K562 (cell line): ENCODE measurements around the gene CCT5. TPM values are rescaled to one million over a fixed set of nuclear protein-coding genes. Genes with fewer than 3 reads are reported as not detected.

ENCODE experiments used
- ATAC-seq: fragments of 200-7000 bp; cut with Tn5 transposase; 3 replicates; pipeline ENCODE4 v1.9.1; 2020; ENCODE audit warnings: moderate library complexity
- BruUV-seq: library from RNA; stranded (reverse); fragments of 400-500 nt; replicated peaks from 2 replicates; lab custom pipeline; 2021; lab: Mats Ljungman, UMichigan
- CTCF ChIA-PET: fragments of 300-600 bp; formaldehyde crosslinking; extraction: SDS; loops from one replicate; lab custom pipeline; 2021; ENCODE audit warnings: low intra/inter-chr PET ratio; lab: Yijun Ruan, JAX
- POLR2A ChIA-PET: fragments of 300-600, 350-650 bp; sonication (Branson Sonifier 250); formaldehyde crosslinking; extraction: SDS; loops from one replicate; lab custom pipeline; 2021; ENCODE audit warnings: antibody characterized with exemption, inconsistent platforms; lab: Yijun Ruan, JAX
- DNase-seq, 4 experiments: peaks; one replicate each; pipeline versions ENCODE4 v3.0.0 to v3.0.0-alpha.2; 2011 to 2018; ENCODE audit warnings: low spot score in 3 of 4, mixed read lengths in 3 of 4; ENCODE audit errors: extremely low read depth in 1 of 4
- FAIRE-seq: peaks from 2 replicates; lab custom pipeline; 2011; peaks lifted over from hg19 to GRCh38; lab: Jason Lieb, UNC
- H2AFZ ChIP-seq: 2 replicates; pipeline ENCODE4 v1.6.0; 2011; ENCODE audit warnings: low read depth, low read length, control low read depth, inconsistent platforms
- H3K27ac ChIP-seq: fragments of 200-600 bp; 3 replicates; pipeline ENCODE4 v1.8.0; 2011; ENCODE audit warnings: low read depth, mild to moderate bottlenecking, control low read depth, inconsistent platforms, low read length, moderate library complexity, mixed read lengths; ENCODE audit errors: extremely low read depth
- H3K27me3 ChIP-seq, 2 experiments: fragments of 300-600 bp in 1 of 2; 2 replicates in 1 of 2; 3 replicates in 1 of 2; pipeline versions ENCODE4 v1.6.0 to v1.8.0; 2011; ENCODE audit warnings: inconsistent platforms in 2 of 2, low read length in 2 of 2, mild to moderate bottlenecking in 1 of 2, mixed read lengths in 1 of 2, moderate library complexity in 1 of 2; ENCODE audit not compliant: control insufficient read depth in 2 of 2, insufficient read depth in 2 of 2
- H3K36me3 ChIP-seq: fragments of 300-600 bp; 3 replicates; pipeline ENCODE4 v1.8.0; 2011; ENCODE audit warnings: mild to moderate bottlenecking, low read length, inconsistent platforms; ENCODE audit not compliant: control insufficient read depth, insufficient read depth
- H3K4me1 ChIP-seq, 2 experiments: fragments of 200-600 bp in 1 of 2; replicated peaks in 1 of 2; 2 replicates in 1 of 2; 3 replicates in 1 of 2; pipeline versions ENCODE4 v1.5.1 to v1.8.0; 2011; ENCODE audit warnings: inconsistent platforms in 2 of 2, low read length in 2 of 2, mild to moderate bottlenecking in 1 of 2, mixed read lengths in 1 of 2, moderate library complexity in 1 of 2; ENCODE audit not compliant: control insufficient read depth in 2 of 2, insufficient read depth in 2 of 2
- H3K4me2 ChIP-seq: 2 replicates; pipeline ENCODE4 v1.6.1; 2011; ENCODE audit warnings: low read length, control low read depth, inconsistent platforms, mixed read lengths; ENCODE audit not compliant: insufficient read depth
- H3K4me3 ChIP-seq: fragments of 200-600 bp; sonication (generic), shearing (Covaris generic); 2 replicates; pipeline ENCODE4 v1.5.1; 2016; ENCODE audit warnings: control low read depth, inconsistent platforms
- H3K79me2 ChIP-seq: fragments of 200-600 bp; 3 replicates; pipeline ENCODE4 v1.8.0; 2011; ENCODE audit warnings: low read length, inconsistent platforms; ENCODE audit not compliant: control insufficient read depth, insufficient read depth
- H3K9ac ChIP-seq, 2 experiments: 2 replicates each; pipeline versions ENCODE4 v1.6.0 to v1.6.1; 2011; ENCODE audit warnings: low read depth in 2 of 2, low read length in 2 of 2, control low read depth in 1 of 2, inconsistent platforms in 1 of 2, mild to moderate bottlenecking in 1 of 2, mixed read lengths in 1 of 2; ENCODE audit not compliant: insufficient read depth in 1 of 2
- H3K9me1 ChIP-seq: one replicate; pipeline ENCODE4 v1.6.0; 2011; ENCODE audit warnings: inconsistent platforms, mild to moderate bottlenecking, low read length, moderate library complexity; ENCODE audit not compliant: control insufficient read depth, insufficient read depth
- H3K9me3 ChIP-seq: replicated peaks from 2 replicates; pipeline ENCODE4 v1.5.1; 2011; ENCODE audit warnings: low read depth, low read length, inconsistent platforms; ENCODE audit not compliant: control insufficient read depth, insufficient read depth
- H4K20me1 ChIP-seq: replicated peaks from 2 replicates; pipeline ENCODE4 v1.6.1; 2011; ENCODE audit warnings: low read length, inconsistent platforms, mixed read lengths; ENCODE audit not compliant: control insufficient read depth, insufficient read depth
- C11orf30 ChIP-seq: fragments of 450-650 bp; IDR thresholded peaks from 2 replicates; pipeline ENCODE4 v1.6.1; 2016; ENCODE audit warnings: low read depth, mild to moderate bottlenecking
- CC2D1A ChIP-seq: fragments of 450-650 bp; IDR thresholded peaks from 2 replicates; pipeline ENCODE4 v1.6.1; 2017; ENCODE audit warnings: mild to moderate bottlenecking
- CHCHD3 ChIP-seq: fragments of 250-450 bp; sonication (Bioruptor Pico); IDR thresholded peaks from 2 replicates; pipeline ENCODE4 v2.1.2; 2022; ENCODE audit warnings: mild to moderate bottlenecking
- CTBP1 ChIP-seq: fragments of 450-650 bp; IDR thresholded peaks from 2 replicates; pipeline ENCODE4 v1.6.1; 2016; ENCODE audit warnings: borderline replicate concordance
- FOXP4 ChIP-seq: sonication (generic); formaldehyde crosslinking; IDR thresholded peaks from 2 replicates; pipeline ENCODE4 v1.8.0; 2022; ENCODE audit warnings: mild to moderate bottlenecking, missing genetic modification reagents, borderline replicate concordance
- HIVEP1 ChIP-seq: fragments of 250-450 bp; sonication (Bioruptor Pico); IDR thresholded peaks from 2 replicates; pipeline ENCODE4 v1.4.0; 2020; ENCODE audit warnings: mild to moderate bottlenecking
- HSF4 ChIP-seq: fragments of 250-450 bp; sonication (Bioruptor Pico); IDR thresholded peaks from 2 replicates; pipeline ENCODE4 v2.1.2; 2022; ENCODE audit warnings: mild to moderate bottlenecking, moderate library complexity, borderline replicate concordance
- MLLT1 ChIP-seq, 2 experiments: fragments of 450-650 bp; IDR thresholded peaks; 2 replicates each; pipeline ENCODE4 v1.6.1; 2016
- MLX ChIP-seq, 2 experiments: fragments of 450-650 bp in 1 of 2; sonication (generic) in 1 of 2; formaldehyde crosslinking; conservative IDR thresholded peaks; 2 replicates each; pipeline versions ENCODE4 v1.4.0 to v1.8.1; 2020 to 2022; ENCODE audit warnings: mild to moderate bottlenecking in 1 of 2, missing genetic modification reagents in 1 of 2
- NEUROD1 ChIP-seq: fragments of 150-350 bp; IDR thresholded peaks from 2 replicates; pipeline ENCODE4 v1.6.1; 2014; ENCODE audit warnings: borderline replicate concordance, low read length, low read depth; ENCODE audit not compliant: partially characterized antibody
- POLR3A ChIP-seq: IDR thresholded peaks from 2 replicates; pipeline ENCODE4 v1.6.1; 2011; ENCODE audit warnings: borderline replicate concordance, mild to moderate bottlenecking, moderate library complexity; ENCODE audit not compliant: insufficient read length, insufficient read depth; ENCODE audit errors: extremely low read depth
- RBM17 ChIP-seq: fragments of 200-400 bp; formaldehyde crosslinking; IDR thresholded peaks from 2 replicates; pipeline ENCODE4 v1.6.1; 2017; ENCODE audit warnings: low read depth, mild to moderate bottlenecking, low read length, borderline replicate concordance
- ZBED1 ChIP-seq: IDR thresholded peaks from 2 replicates; pipeline ENCODE4 v1.6.1; 2014
- ZFP30 ChIP-seq: fragments of 250-450 bp; sonication (Bioruptor Pico); IDR thresholded peaks from 2 replicates; pipeline ENCODE4 v1.8.0; 2022; ENCODE audit warnings: moderate library complexity, mild to moderate bottlenecking, inconsistent platforms, borderline replicate concordance
- ZNF696 ChIP-seq: fragments of 250-450 bp; sonication (Bioruptor Pico); conservative IDR thresholded peaks from 2 replicates; pipeline ENCODE4 v1.4.0; 2020; ENCODE audit warnings: mild to moderate bottlenecking, moderate library complexity
- WGBS: fragments of 100-300 bp; shearing (Covaris generic); methylation state at CpG from one replicate; pipeline ENCODE4 v1.1.6; 2016; ENCODE audit warnings: low coverage, mixed read lengths; ENCODE audit not compliant: insufficient coverage; ENCODE audit errors: missing lambda C conversion rate; 5-methylcytosine and 5-hydroxymethylcytosine counted together
- in situ Hi-C: fragments of 300-500 bp; cut with MboI; formaldehyde crosslinking; loops from 4 replicates; pipeline ENCODE4 v1.15.0; 2018; ENCODE audit warnings: inconsistent platforms, mixed read lengths
- intact Hi-C: fragments of 100-400 bp; cut with micrococcal nuclease; formaldehyde crosslinking; loops from 2 replicates; pipeline ENCODE4 v1.14.2; 2022
- polyA plus RNA-seq, 8 experiments: library from polyadenylated mRNA; depleted of rRNA in 4 of 8; stranded (reverse) in 5 of 8; unstranded in 3 of 8; fragments of >200 nt; fragmentation: Nextera tagmentation in 2 of 8; fragmentation: Illumina TruSeq in 1 of 8; extraction: Ambion mirVana in 2 of 8; extraction: Trizol in 1 of 8; gene quantifications; 2 replicates each; pipeline versions ENCODE4 v1.2.1 to v1.2.3, GENCODE V29; 2011 to 2014; ENCODE audit warnings: inconsistent platforms in 1 of 8, missing spikeins in 1 of 8
- total RNA-seq, 7 experiments: library from RNA; depleted of rRNA in 6 of 7; stranded (reverse); fragments of >200 nt in 6 of 7; fragmentation: Illumina TruSeq in 2 of 7; extraction: Trizol in 2 of 7; gene quantifications; 2 replicates each; pipeline versions ENCODE4 v1.2.1 to v1.2.3, GENCODE V29; 2011 to 2021; ENCODE audit warnings: low replicate concordance in 1 of 7

CCT5 gene
- total and polyA plus RNA-seq, 9 of the 15 experiments (the other 6 are each of a cell fraction or from before 2014, with no cell fraction given) = 782 to 1,606 (median 1,153) TPM

GRCh38 chr5:10248378-10249260 is 1.5 kb upstream of the CCT5 start (continued):
- TF ChIP-seq CTBP1 = peak; percentile 69; the same call in 1 of the 2 replicates

GRCh38 chr5:10250806-10251276 is 761 bp downstream of the CCT5 start:
- Histone ChIP-seq H3K4me2 (peak overlapping the region; percentile 100), H3K36me3 (peaks cover 56% of the 10 kb centered on the region), H3K27me3 (no peaks in the 10 kb centered on the region), H3K27ac (peak overlapping the region; percentile 95), H2AFZ (peak overlapping the region; percentile 94), H3K79me2 (peaks cover 91% of the 10 kb centered on the region), H4K20me1 (peaks cover 29% of the 10 kb centered on the region), H3K9me1 (peaks cover 3% of the 10 kb centered on the region), H3K9ac (peak overlapping the region; percentile 99 to 100), H3K9me3 (no peaks in the 10 kb centered on the region), H3K4me1 (peaks cover 12 to 20% of the 10 kb centered on the region in 2 experiments), H3K4me3 (peak overlapping the region; percentile 83)
- intact Hi-C loops = loop anchor here (5.0 kb wide), 2 partner anchors 56 to 101 kb away; partner anchors contain the start of genes CMBL and MARCHF6
- no TSS peak for BruUV-seq
- FAIRE-seq = no peak
- in situ Hi-C loops = no loop called here
- peak; percentile 23 for ATAC-seq
- CTCF ChIA-PET = no interaction called here
- WGBS = under 1% methylated on average over 21 of the region's 21 CpGs
- POLR2A ChIA-PET = interaction anchor here (0.8 to 5.6 kb wide), 10 partner anchors 11 to 155 kb away, joined by 3 to 72 read pairs (median 4); partner anchors contain the start of gene MARCHF6
- DNase-seq = peak in 1 of 4 experiments; percentile 36
- no peak for TF ChIP-seq ZFP30
- no peak for TF ChIP-seq HSF4 (CRISPR knock-in tag)
- TF ChIP-seq ZBED1 = no peak
- no peak for TF ChIP-seq HIVEP1 (CRISPR knock-in tag)
- TF ChIP-seq CHCHD3 (CRISPR knock-in tag) = no peak
- TF ChIP-seq NEUROD1 = no peak
- 0 out of 2 replicates have a peak, but pooled peaks have one; percentile 9 for TF ChIP-seq CC2D1A
- TF ChIP-seq POLR3A = no peak
- TF ChIP-seq MLLT1 (IDR thresholded peaks at IDR 0.05) = peak in 1 of 2 experiments; percentile 48; a peak in 2 of 4 replicates
- no peak for TF ChIP-seq C11orf30
- TF ChIP-seq MLX (CRISPR knock-in tag; conservative IDR thresholded peaks at IDR 0.05) = 0 out of 4 replicates have a peak, but pooled peaks of 1 of the 2 experiments have one; percentile 47
- TF ChIP-seq ZNF696 (CRISPR knock-in tag) = no peak
- TF ChIP-seq FOXP4 (CRISPR knock-in tag) = no peak
- no peak for TF ChIP-seq RBM17
